ENCODE measurements around the gene POLE4. TPM values are rescaled to one million over a fixed set of nuclear protein-coding genes. Genes with fewer than 3 reads are reported as not detected.

Gene POLE4
- total RNA-seq, 1 experiment from 2014 or later = 25.6 TPM

DNA sequence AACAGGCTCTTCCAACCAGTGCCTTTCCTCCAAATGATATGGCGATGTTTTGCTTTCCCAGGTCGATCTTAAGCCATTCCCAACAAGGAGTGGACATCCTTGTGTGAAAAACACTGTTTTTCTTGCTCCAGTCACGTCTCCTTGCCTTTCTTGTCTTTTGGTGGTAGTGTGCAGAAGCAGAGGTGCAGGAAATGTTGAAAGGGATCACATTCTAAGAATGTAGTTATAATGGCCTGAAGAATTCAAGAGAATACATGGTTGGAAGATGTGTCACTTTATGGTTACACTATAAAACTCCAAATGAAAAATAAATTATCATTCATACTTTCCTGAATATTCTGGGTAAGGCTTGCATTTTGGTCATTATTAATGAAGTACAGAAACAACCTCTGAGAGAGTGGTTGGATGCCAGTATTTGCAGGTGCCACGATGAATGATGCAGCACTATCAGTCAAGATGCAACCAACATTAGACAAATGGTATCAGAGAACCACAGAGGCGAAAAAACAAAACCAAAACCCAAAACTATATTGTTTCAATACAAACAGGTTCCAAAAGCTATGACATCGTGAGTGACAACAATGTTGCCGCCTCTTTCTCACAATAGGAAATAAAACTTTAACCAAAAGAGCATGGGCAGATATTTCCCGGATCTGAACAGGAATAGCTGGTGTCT, 27.5 kb upstream of the POLE4 start:
- DNase-seq (ENCODE audit: low read depth, low spot score) (no peak), ATAC-seq (no peak)
- no peak overlapping the region for H3K4me3 ChIP-seq (replicated peaks in 1 of 2; ENCODE audit: low read depth in 1 of 2, low read length in 2 of 2)
- H3K9me3 ChIP-seq (ENCODE audit: control insufficient read depth in 1 of 2, insufficient read depth in 1 of 2, low read depth in 1 of 2, low read length in 2 of 2) = no peaks in the 10 kb centered on the region
- no peaks in the 10 kb centered on the region for H3K4me1 ChIP-seq (ENCODE audit: control insufficient read depth in 1 of 2, insufficient read depth in 2 of 2, low read length in 2 of 2)
- H3K27ac ChIP-seq (ENCODE audit: low read depth, low read length) = no peak overlapping the region
- ChIA-PET RAD21 (ENCODE audit: low non-redundant PET in 1 of 2, low total read pairs in 2 of 2, uncharacterized antibody in 2 of 2, unreplicated experiment in 2 of 2) (no interaction called here), POLR2A (no interaction called here), CTCF (no interaction called here)
- no peaks in the 10 kb centered on the region for H3K9me2 ChIP-seq (ENCODE audit: insufficient read depth)
- H2AFZ ChIP-seq (ENCODE audit: low read depth, low read length, poor library complexity, severe bottlenecking) = no peak overlapping the region
- no peaks in the 10 kb centered on the region for H3K79me2 ChIP-seq (ENCODE audit: insufficient read depth, low read length)
- no TSS peak for BruUV-seq (replicated peaks)
- TF ChIP-seq SP1 (IDR thresholded peaks at IDR 0.05; ENCODE audit: low read depth) (no peak), SRF (IDR thresholded peaks at IDR 0.05; ENCODE audit: low read depth) (no peak), RAD21 (IDR thresholded peaks at IDR 0.05; ENCODE audit: low read depth) (no peak)
- TF ChIP-seq, protein P1, sequence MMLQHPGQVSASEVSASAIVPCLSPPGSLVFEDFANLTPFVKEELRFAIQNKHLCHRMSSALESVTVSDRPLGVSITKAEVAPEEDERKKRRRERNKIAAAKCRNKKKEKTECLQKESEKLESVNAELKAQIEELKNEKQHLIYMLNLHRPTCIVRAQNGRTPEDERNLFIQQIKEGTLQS (IDR thresholded peaks at IDR 0.05) = no peak
- intact Hi-C loops (cut with micrococcal nuclease) = loop anchor here (10.0 kb wide), 1 partner anchor 124 kb away; no protein-coding TSS in a partner anchor
- no peaks in the 10 kb centered on the region for H3K36me3 ChIP-seq (ENCODE audit: control insufficient read depth in 1 of 2, insufficient read depth in 2 of 2, low read length in 2 of 2)
- H3K4me2 ChIP-seq (ENCODE audit: low read length) = no peak overlapping the region
- H3K9ac ChIP-seq (ENCODE audit: low read length) = no peak overlapping the region
- H3K27me3 ChIP-seq (ENCODE audit: insufficient read depth, low read length) = peaks cover 21% of the 10 kb centered on the region; the same call in 1 of the 2 replicates
- no peaks in the 10 kb centered on the region for H4K20me1 ChIP-seq (ENCODE audit: insufficient read depth)

- RAD21 ChIA-PET (ENCODE audit: low non-redundant PET in 1 of 2, low total read pairs in 2 of 2, uncharacterized antibody in 2 of 2, unreplicated experiment in 2 of 2) = no interaction called here
- Histone ChIP-seq H3K27me3 (ENCODE audit: insufficient read depth, low read length) (peaks cover 26% of the 10 kb centered on the region; the same call in 1 of the 2 replicates), H3K36me3 (ENCODE audit: control insufficient read depth in 1 of 2, insufficient read depth in 2 of 2, low read length in 2 of 2) (no peaks in the 10 kb centered on the region), H3K9ac (ENCODE audit: low read length) (no peak overlapping the region), H3K9me2 (ENCODE audit: insufficient read depth) (no peaks in the 10 kb centered on the region), H2AFZ (ENCODE audit: low read depth, low read length, poor library complexity, severe bottlenecking) (no peak overlapping the region), H3K27ac (ENCODE audit: low read depth, low read length) (no peak overlapping the region), H3K4me1 (ENCODE audit: control insufficient read depth in 1 of 2, insufficient read depth in 2 of 2, low read length in 2 of 2) (no peaks in the 10 kb centered on the region), H3K79me2 (ENCODE audit: insufficient read depth, low read length) (no peaks in the 10 kb centered on the region), H3K4me2 (ENCODE audit: low read length) (no peak overlapping the region), H3K9me3 (ENCODE audit: control insufficient read depth in 1 of 2, insufficient read depth in 1 of 2, low read depth in 1 of 2, low read length in 2 of 2) (no peaks in the 10 kb centered on the region), H3K4me3 (replicated peaks in 1 of 2; ENCODE audit: low read depth in 1 of 2, low read length in 2 of 2) (no peak overlapping the region), H4K20me1 (ENCODE audit: insufficient read depth) (no peaks in the 10 kb centered on the region)
- intact Hi-C loops (cut with micrococcal nuclease) = loop anchor here (10.0 kb wide), 1 partner anchor 123 kb away; no protein-coding TSS in a partner anchor
- CTCF ChIA-PET = no interaction called here
- DNase-seq (ENCODE audit: low read depth, low spot score) (no peak), ATAC-seq (no peak)
- POLR2A ChIA-PET = no interaction called here
- BruUV-seq (replicated peaks) = no TSS peak
- no peak for TF ChIP-seq CBX3 (IDR thresholded peaks at IDR 0.05; ENCODE audit: low read depth)
- no peak for TF ChIP-seq POLR2AphosphoS5 (IDR thresholded peaks at IDR 0.05; ENCODE audit: low read depth, low read length)
- TF ChIP-seq, protein P2, sequence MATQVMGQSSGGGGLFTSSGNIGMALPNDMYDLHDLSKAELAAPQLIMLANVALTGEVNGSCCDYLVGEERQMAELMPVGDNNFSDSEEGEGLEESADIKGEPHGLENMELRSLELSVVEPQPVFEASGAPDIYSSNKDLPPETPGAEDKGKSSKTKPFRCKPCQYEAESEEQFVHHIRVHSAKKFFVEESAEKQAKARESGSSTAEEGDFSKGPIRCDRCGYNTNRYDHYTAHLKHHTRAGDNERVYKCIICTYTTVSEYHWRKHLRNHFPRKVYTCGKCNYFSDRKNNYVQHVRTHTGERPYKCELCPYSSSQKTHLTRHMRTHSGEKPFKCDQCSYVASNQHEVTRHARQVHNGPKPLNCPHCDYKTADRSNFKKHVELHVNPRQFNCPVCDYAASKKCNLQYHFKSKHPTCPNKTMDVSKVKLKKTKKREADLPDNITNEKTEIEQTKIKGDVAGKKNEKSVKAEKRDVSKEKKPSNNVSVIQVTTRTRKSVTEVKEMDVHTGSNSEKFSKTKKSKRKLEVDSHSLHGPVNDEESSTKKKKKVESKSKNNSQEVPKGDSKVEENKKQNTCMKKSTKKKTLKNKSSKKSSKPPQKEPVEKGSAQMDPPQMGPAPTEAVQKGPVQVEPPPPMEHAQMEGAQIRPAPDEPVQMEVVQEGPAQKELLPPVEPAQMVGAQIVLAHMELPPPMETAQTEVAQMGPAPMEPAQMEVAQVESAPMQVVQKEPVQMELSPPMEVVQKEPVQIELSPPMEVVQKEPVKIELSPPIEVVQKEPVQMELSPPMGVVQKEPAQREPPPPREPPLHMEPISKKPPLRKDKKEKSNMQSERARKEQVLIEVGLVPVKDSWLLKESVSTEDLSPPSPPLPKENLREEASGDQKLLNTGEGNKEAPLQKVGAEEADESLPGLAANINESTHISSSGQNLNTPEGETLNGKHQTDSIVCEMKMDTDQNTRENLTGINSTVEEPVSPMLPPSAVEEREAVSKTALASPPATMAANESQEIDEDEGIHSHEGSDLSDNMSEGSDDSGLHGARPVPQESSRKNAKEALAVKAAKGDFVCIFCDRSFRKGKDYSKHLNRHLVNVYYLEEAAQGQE (IDR thresholded peaks at IDR 0.05; ENCODE audit: low read depth) = no peak
- TF ChIP-seq JUND (IDR thresholded peaks at IDR 0.05) = no peak
- no peak for TF ChIP-seq SIN3A (IDR thresholded peaks at IDR 0.05; ENCODE audit: low read depth)
- TF ChIP-seq TCF7L2 (IDR thresholded peaks at IDR 0.05; ENCODE audit: borderline replicate concordance, extremely low read depth, insufficient read depth, insufficient read length) = no peak
- TF ChIP-seq SRF (IDR thresholded peaks at IDR 0.05; ENCODE audit: low read depth) = no peak
- TF ChIP-seq MAX (IDR thresholded peaks at IDR 0.05) = no peak
- no peak for TF ChIP-seq ELF1 (IDR thresholded peaks at IDR 0.05; ENCODE audit: borderline replicate concordance, low read depth)
- TF ChIP-seq, protein P3, sequence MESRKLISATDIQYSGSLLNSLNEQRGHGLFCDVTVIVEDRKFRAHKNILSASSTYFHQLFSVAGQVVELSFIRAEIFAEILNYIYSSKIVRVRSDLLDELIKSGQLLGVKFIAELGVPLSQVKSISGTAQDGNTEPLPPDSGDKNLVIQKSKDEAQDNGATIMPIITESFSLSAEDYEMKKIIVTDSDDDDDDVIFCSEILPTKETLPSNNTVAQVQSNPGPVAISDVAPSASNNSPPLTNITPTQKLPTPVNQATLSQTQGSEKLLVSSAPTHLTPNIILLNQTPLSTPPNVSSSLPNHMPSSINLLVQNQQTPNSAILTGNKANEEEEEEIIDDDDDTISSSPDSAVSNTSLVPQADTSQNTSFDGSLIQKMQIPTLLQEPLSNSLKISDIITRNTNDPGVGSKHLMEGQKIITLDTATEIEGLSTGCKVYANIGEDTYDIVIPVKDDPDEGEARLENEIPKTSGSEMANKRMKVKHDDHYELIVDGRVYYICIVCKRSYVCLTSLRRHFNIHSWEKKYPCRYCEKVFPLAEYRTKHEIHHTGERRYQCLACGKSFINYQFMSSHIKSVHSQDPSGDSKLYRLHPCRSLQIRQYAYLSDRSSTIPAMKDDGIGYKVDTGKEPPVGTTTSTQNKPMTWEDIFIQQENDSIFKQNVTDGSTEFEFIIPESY (IDR thresholded peaks at IDR 0.05; ENCODE audit: extremely low read depth, insufficient replicate concordance, low read length) = no peak
- no peak for TF ChIP-seq RAD21 (IDR thresholded peaks at IDR 0.05; ENCODE audit: low read depth)
- no peak for TF ChIP-seq CEBPB (IDR thresholded peaks at IDR 0.05; ENCODE audit: low read depth)
- TF ChIP-seq YY1 (IDR thresholded peaks at IDR 0.05; ENCODE audit: extremely low read depth, insufficient replicate concordance, low read depth, low read length) = no peak
These were observed 26.5 kb upstream of the POLE4 start for GRCh38 chr2:74931940-74932339.
